ENCODE results near the gene TANK. TPM values are rescaled to one million over a fixed set of nuclear protein-coding genes. Genes with fewer than 3 reads are reported as not detected.

TANK gene
- total and polyA plus RNA-seq, 2 of the 13 experiments (the other 11 are each of a cell fraction or from before 2014, with no cell fraction given): 66.9 to 96.1 TPM

DNA sequence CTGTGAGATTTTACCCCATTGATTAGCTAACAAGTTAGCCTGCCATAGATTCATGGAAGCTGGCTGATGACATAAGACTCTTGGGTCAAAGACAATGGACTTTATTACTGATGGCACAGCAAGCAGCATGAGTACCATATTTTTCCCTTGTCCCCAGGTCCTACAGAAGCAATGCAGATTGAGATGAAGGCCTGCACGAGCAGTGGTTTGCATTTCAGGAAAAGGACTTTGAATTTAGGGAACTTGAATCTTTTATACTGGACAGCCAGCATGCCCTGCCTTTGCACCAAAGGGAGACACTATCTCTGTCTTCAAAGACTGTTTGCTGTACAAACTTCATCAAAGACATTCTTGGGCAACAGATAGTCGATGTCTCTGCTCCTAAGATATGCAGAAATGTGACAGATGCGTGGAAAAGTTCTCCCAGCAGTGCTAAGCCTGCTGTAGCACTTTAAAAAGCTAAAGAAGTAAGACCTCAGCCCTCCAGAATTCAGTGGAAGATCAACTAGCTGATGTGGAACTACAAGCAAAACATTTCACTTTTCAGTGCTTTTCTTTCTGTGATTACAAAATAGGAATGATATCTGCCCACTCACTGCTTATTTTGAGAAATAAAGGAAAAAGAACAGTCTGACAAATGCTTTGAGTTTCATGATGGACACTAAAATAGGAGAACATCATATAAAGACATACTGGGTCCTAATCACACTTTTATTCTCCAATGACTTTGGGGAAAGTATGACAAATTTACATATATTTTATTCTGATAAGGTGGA, 44.4 kb upstream of the TANK start (continued):
- TF ChIP-seq, protein P1, sequence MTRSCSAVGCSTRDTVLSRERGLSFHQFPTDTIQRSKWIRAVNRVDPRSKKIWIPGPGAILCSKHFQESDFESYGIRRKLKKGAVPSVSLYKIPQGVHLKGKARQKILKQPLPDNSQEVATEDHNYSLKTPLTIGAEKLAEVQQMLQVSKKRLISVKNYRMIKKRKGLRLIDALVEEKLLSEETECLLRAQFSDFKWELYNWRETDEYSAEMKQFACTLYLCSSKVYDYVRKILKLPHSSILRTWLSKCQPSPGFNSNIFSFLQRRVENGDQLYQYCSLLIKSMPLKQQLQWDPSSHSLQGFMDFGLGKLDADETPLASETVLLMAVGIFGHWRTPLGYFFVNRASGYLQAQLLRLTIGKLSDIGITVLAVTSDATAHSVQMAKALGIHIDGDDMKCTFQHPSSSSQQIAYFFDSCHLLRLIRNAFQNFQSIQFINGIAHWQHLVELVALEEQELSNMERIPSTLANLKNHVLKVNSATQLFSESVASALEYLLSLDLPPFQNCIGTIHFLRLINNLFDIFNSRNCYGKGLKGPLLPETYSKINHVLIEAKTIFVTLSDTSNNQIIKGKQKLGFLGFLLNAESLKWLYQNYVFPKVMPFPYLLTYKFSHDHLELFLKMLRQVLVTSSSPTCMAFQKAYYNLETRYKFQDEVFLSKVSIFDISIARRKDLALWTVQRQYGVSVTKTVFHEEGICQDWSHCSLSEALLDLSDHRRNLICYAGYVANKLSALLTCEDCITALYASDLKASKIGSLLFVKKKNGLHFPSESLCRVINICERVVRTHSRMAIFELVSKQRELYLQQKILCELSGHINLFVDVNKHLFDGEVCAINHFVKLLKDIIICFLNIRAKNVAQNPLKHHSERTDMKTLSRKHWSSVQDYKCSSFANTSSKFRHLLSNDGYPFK (CRISPR knock-in tag; IDR thresholded peaks at IDR 0.05; ENCODE audit: borderline replicate concordance): no peak
- TF ChIP-seq CREB1 (IDR thresholded peaks at IDR 0.05) (no peak), CREB1 (CRISPR knock-in tag; IDR thresholded peaks at IDR 0.05) (no peak), ZNF552 (CRISPR knock-in tag; IDR thresholded peaks at IDR 0.05; ENCODE audit: borderline replicate concordance) (no peak), ZC3H13 (CRISPR knock-in tag; IDR thresholded peaks at IDR 0.05) (no peak), ERF (CRISPR knock-in tag; IDR thresholded peaks at IDR 0.05) (0 out of 2 replicates have a peak, but pooled peaks have one; percentile 25), MYC (CRISPR knock-in tag; IDR thresholded peaks at IDR 0.05; ENCODE audit: borderline replicate concordance) (no peak), ASH2L (IDR thresholded peaks at IDR 0.05; ENCODE audit: insufficient read length, low read depth, low read length) (no peak), ZNF333 (CRISPR knock-in tag; IDR thresholded peaks at IDR 0.05; ENCODE audit: borderline replicate concordance) (no peak), MLX (CRISPR knock-in tag; IDR thresholded peaks at IDR 0.05) (peak; percentile 47; the same call in 1 of the 2 replicates), ZNF784 (CRISPR knock-in tag; IDR thresholded peaks at IDR 0.05; ENCODE audit: borderline replicate concordance) (no peak), ESRRA (CRISPR knock-in tag; IDR thresholded peaks at IDR 0.05; ENCODE audit: low read depth) (no peak), ELF1 (CRISPR knock-in tag; IDR thresholded peaks at IDR 0.05) (no peak; the same call in 1 of the 2 replicates), ZNF616 (CRISPR knock-in tag; IDR thresholded peaks at IDR 0.05; ENCODE audit: low read depth) (no peak), NFIC (IDR thresholded peaks at IDR 0.05; ENCODE audit: low read length) (peak; percentile 79), ZNF563 (CRISPR knock-in tag; IDR thresholded peaks at IDR 0.05) (no peak), CENPBD1 (CRISPR knock-in tag; IDR thresholded peaks at IDR 0.05; ENCODE audit: borderline replicate concordance, low read depth) (no peak), PHF8 (CRISPR knock-in tag; IDR thresholded peaks at IDR 0.05) (0 out of 2 replicates have a peak, but pooled peaks have one; percentile 27), AGO2 (optimal IDR thresholded peaks at IDR 0.05; ENCODE audit: low read depth, low read length) (no peak), TP53 (CRISPR knock-in tag; conservative IDR thresholded peaks at IDR 0.05) (no peak), DR1 (CRISPR knock-in tag; IDR thresholded peaks at IDR 0.05) (no peak), TCF7 (IDR thresholded peaks at IDR 0.05; ENCODE audit: low read depth) (peak; percentile 99), TAF15 (IDR thresholded peaks at IDR 0.05; ENCODE audit: low read depth, low read length, poor library complexity, severe bottlenecking) (no peak)
- TF ChIP-seq, protein P2, sequence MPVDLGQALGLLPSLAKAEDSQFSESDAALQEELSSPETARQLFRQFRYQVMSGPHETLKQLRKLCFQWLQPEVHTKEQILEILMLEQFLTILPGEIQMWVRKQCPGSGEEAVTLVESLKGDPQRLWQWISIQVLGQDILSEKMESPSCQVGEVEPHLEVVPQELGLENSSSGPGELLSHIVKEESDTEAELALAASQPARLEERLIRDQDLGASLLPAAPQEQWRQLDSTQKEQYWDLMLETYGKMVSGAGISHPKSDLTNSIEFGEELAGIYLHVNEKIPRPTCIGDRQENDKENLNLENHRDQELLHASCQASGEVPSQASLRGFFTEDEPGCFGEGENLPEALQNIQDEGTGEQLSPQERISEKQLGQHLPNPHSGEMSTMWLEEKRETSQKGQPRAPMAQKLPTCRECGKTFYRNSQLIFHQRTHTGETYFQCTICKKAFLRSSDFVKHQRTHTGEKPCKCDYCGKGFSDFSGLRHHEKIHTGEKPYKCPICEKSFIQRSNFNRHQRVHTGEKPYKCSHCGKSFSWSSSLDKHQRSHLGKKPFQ (CRISPR knock-in tag; IDR thresholded peaks at IDR 0.05; ENCODE audit: insufficient replicate concordance): no peak

All from HepG2 (cell line).